NCI-H446 (cell line): ENCODE results near the gene IFT88.

Experiments
- DNase-seq, 2 experiments: peaks; one replicate each; lab custom pipeline; 2025; lab: John Stamatoyannopoulos, UW

Gene IFT88, protein sequence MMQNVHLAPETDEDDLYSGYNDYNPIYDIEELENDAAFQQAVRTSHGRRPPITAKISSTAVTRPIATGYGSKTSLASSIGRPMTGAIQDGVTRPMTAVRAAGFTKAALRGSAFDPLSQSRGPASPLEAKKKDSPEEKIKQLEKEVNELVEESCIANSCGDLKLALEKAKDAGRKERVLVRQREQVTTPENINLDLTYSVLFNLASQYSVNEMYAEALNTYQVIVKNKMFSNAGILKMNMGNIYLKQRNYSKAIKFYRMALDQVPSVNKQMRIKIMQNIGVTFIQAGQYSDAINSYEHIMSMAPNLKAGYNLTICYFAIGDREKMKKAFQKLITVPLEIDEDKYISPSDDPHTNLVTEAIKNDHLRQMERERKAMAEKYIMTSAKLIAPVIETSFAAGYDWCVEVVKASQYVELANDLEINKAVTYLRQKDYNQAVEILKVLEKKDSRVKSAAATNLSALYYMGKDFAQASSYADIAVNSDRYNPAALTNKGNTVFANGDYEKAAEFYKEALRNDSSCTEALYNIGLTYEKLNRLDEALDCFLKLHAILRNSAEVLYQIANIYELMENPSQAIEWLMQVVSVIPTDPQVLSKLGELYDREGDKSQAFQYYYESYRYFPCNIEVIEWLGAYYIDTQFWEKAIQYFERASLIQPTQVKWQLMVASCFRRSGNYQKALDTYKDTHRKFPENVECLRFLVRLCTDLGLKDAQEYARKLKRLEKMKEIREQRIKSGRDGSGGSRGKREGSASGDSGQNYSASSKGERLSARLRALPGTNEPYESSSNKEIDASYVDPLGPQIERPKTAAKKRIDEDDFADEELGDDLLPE

GRCh38 chr13:20566898-20567874, at the start of gene IFT88:
TSS of gene IFT88 (plus strand) at chr13:20567157. CDS start at chr13:20574386, 7,229 bp downstream.
- DNase-seq: peak; percentile 66 to 89

DNA sequence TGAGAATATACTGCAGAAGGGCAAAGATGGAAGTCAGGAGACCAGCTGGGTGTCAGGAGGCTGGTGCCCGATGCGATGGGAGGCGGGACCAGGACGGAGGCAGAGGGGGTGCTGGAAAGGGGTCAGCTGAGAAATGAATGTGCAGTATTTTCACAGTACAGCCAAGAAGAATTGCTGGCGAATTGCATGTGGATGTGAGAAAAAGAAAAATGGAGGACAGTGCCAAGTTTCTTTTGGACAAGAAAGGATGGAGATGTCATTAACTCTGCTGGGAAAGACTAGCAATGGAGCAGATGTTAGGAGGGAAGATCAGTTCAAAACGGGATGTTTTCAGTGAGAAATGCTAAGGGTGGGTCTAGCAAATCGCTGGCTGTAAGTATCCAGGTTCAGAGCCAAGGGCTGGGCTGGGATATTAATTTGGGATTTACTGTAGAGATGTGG, 48.3 kb upstream of the IFT88 start:
- peak in 1 of 2 experiments; percentile 44 for DNase-seq

DNA sequence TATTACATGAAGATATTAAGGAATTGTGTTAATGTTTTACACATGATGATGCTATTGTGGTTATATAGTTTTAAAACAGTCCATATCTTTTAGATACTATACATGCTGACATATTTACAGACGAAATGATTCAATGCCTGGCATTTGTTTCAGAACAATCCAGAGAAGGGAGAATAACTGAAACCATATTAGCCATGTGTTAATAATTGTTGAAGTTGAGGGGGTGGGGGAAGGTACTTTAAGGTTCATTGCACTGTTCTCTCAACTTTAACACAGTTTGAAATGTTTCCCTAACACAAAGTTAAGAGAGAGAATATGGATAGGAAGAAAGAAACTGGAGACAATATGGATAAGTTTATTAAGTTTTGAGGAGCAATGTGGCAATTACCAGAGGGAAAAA, 47.1 kb upstream of the IFT88 start:
- no peak for DNase-seq

DNA sequence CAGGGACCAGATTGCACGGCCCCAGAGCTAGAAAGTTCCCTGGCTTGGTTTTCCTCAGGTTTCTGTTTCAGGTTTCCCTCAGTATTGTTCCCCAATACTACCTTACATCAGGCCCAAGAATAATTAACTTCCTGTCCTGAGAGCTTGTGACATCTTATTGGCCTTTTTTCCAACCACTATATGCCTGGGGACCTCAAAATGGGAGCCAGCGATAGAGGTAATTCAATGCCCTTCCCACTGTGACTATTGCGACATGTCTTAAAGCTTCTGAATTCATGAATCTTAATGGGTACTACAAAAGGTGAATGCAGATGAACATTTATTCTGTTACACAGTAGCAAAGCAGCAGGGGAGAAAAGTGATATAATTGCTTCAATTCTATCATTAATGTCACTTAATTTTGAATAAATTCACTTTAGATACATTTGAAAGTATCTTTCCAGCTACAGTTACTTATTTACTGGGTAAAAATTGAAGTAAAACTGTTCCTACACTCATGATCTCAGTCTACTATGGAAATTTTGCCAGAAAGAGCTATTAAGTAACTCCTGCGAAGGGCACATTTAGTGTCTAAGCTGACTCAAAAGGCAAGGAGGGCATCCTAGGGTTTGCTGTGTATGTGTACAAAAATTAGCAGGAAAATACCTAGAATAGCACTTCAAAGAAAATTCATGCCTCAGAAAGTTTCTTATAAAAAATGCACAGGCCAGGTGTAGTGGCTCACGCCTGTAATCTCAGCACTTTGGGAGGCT, 45.4 kb upstream of the IFT88 start:
- no peak for DNase-seq

DNA sequence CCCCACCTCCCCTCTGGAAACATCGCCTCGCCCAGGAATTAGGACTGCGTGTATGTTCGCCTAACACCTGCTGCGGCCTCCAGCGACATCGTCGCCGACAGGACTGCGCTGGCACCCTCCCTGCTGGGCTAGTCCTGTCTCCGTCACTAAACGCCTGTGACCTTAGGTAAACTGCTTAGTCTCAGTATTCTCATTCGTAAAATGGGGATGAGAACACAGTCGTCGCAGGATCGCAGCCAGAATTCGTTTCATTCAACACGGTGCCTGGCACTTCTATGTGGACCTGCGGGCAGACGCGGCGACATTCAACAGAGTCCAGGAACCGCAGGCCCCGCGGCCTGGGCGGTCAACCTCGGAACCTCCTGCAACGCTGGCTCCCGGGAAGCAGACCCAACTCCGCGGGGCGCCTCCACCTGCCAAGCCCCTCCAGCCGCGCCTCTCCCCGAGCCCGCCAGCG, 41.8 kb upstream of the IFT88 start:
- DNase-seq: no peak

DNA sequence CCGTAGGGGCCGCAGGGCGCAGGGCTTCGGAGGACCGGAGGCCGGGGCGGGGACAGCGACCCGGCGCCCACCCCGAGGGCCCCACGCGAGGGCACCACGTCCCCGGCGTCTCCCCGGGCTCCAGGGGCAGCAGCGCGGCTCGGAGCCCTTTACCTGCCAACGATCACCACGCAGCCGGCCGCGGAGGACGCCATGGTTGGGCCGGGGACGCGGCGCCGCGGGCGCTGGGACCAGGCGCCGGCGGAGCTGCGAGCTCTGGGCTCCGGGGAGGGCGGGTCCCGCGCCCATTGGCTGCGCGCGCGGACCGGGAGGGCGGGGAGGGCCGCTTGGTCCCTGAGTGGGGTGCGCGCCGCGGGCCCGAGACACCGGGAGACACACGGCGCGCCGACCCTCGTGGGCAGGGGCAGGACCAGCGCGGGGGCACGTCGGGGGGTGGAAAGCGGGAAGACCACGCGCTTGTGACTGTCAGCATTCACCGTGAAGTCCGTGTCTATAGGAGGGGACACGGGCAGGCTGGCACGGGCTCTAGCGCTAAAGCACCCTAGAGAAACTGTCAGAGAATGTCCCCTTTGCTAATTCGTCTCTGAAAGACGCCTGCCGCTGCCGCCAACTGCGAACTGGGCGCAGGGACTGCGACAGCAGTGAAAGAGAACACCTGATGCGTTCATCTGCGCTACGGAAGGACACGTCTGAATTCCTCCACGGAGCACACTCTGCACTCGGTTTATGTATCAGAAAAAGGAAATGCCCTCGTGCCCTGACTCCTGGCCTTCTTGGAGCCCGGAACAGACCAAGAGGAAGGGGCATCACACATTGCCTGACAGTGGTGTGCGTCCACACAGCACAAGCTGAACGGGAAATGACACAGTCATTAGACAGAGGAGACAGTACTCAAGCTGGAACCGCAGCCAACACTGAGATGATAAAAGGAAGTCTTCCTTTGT, 41.1 kb upstream of the IFT88 start, which contains the start of gene CRYL1:
TSS of gene CRYL1 (minus strand) at position 257 of the 944 bp plus-strand sequence. CDS start at position 194, 63 bp downstream.
- peak; percentile 5 to 66 for DNase-seq

- no peak for DNase-seq
Measured at GRCh38 chr13:20526664-20527063, 40.3 kb upstream of the IFT88 start.

GRCh38 chr13:20528452-20528851, 38.5 kb upstream of the IFT88 start:
- no peak for DNase-seq

- no peak for DNase-seq
Measured at GRCh38 chr13:20534038-20534608, 32.8 kb upstream of the IFT88 start.

- DNase-seq: no peak
Measured at GRCh38 chr13:20536992-20537391, 30.0 kb upstream of the IFT88 start.

- DNase-seq: no peak
Measured at GRCh38 chr13:20544201-20544923, 22.6 kb upstream of the IFT88 start.

DNA sequence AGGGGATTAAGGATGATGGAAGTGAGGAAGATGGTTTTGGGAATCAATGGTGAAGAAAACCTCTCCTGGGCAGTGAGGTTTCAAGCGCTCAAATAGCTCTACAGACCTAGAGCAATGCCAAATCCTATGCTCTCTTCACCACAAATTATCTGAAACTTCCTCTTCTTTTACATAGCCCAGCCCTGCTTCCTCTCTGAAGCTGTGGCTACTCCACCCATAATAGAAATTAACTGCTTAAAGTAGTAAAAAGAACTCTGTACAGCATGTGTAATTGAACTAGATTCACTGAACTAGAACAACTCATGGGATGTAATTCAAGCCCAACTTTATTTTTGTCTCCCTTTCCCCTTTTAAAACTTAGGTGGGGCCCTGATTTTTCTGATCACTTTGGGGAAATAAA, 20.4 kb upstream of the IFT88 start:
- no peak for DNase-seq

- DNase-seq: no peak
Measured at GRCh38 chr13:20547479-20547908, 19.5 kb upstream of the IFT88 start.

- DNase-seq: no peak
Measured at GRCh38 chr13:20550799-20551198, 16.2 kb upstream of the IFT88 start.

DNA sequence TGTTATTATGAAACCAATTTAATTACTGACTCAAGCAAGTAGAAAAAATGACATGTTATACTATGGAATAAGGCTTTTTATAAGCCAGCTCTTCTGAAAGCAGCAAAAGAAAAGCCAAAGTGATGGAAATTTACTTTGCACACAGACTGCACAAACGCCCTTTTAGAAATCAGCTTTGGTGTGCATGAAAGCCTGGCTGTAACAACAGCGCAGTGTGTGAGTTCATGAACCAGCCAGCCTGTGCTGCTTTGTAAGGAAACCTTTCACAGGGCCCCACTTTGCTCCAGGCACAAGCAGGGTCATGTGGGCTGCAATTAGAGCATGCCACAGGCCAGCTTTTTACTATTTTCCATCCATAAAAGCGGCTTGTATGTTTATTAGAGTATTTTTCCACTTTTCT, 13.6 kb upstream of the IFT88 start:
- no peak for DNase-seq

GRCh38 chr13:20558982-20559381, 8.0 kb upstream of the IFT88 start:
- no peak for DNase-seq

DNA sequence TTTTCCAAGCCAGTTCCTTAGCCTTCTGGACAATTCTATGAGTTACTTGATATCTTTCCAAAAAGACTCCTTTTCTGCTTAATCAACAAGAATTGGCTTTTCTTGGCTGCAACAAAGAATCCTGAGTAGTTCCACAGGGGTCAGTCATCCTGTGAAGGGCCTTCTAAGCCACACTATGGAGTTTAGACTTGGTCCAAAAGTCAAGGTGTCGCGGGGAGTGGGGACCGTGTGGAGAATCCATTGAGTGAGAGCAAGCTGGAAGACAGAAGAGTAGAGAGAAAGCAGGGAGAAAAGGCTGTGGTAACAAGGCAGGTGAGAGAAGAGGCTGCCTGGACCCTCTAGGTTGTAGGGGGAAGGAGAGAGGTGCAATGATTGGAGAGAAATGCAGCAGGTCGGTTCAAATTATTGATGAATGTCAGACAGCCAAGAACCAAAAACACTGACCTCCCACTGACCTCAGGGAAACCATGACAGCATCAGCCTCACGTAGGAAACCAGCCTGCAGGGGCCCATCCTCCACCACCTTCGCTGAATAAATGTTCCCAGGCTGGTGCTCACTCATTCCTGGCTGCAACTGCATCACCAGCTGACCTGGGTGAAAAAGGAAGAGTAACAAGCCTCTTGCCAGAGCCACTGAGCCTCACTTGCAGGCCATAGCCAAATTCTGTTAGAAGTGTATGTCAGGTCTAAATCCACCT, 7.1 kb upstream of the IFT88 start:
- no peak for DNase-seq

- DNase-seq: no peak
Measured at GRCh38 chr13:20561741-20562140, 5.2 kb upstream of the IFT88 start.
